ENCODE measurements around the gene PPP1R9B. TPM values are rescaled to one million over a fixed set of nuclear protein-coding genes. Genes with fewer than 3 reads are reported as not detected.

The PPP1R9B gene
- total RNA-seq, 1 donor from 2014 or later = 103 TPM

GRCh38 chr17:50176559-50177357 is 26.3 kb upstream of the PPP1R9B start:
- no peak overlapping the region for H3K4me3 ChIP-seq
- H3K9me3 ChIP-seq = no peaks in the 10 kb centered on the region
- DNase-seq (no peak), ATAC-seq (no peak)
- H3K27me3 ChIP-seq = no peaks in the 10 kb centered on the region
- H3K36me3 ChIP-seq = no peaks in the 10 kb centered on the region
- intact Hi-C loops (cut with DNase I) = no loop called here
- no peak overlapping the region for H3K27ac ChIP-seq
- peaks cover 20% of the 10 kb centered on the region for H3K4me1 ChIP-seq
- no peak for TF ChIP-seq CTCF (IDR thresholded peaks at IDR 0.05)

DNA sequence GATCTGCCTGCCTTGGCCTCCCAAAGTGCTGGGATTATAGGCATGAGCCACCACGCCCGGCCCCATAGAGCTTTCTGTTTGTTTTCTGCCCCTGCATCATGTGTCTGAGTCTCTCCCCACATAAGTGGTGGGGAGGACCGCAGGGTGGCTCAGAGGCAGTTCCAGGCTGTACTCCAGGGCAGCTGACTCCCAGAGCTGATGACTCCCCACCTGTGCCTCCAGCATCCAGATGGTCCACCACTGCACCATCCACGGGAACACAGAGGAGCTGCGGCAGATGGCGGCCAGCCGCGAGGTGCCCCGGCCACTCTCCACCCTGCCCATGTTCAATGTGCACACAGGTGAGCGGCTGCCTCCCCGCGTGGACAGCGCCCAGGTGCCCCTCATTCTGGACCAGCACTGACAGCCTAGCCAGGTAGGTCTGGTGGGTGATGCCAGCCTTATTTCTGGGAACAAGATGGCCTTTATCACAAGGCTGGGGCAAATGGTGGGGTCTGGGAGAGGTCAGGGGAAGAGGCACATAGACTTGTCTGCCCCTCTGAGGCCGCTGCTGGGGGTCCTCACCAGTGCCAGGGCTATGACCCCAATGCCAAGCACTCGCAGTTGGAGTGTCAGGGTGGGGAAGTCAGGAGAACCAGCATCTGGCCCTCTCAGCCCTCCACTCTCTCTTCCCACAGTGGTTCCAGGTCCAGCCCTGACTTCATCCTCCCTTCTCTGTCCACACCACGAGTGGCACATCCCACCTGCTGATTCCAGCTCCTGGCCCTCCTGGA is 24.7 kb upstream of the PPP1R9B start:
- Histone ChIP-seq H3K27ac (no peak overlapping the region), H3K27me3 (no peaks in the 10 kb centered on the region), H3K4me3 (no peak overlapping the region), H3K9me3 (no peaks in the 10 kb centered on the region), H3K36me3 (no peaks in the 10 kb centered on the region), H3K4me1 (peaks cover 20% of the 10 kb centered on the region)
- no peak for DNase-seq
- intact Hi-C loops (cut with DNase I) = no loop called here
- ATAC-seq = no peak
- TF ChIP-seq CTCF (IDR thresholded peaks at IDR 0.05) = no peak

- intact Hi-C loops (cut with DNase I) = no loop called here
- Histone ChIP-seq H3K4me3 (no peak overlapping the region), H3K27ac (no peak overlapping the region), H3K4me1 (peaks cover 20% of the 10 kb centered on the region), H3K9me3 (no peaks in the 10 kb centered on the region), H3K27me3 (no peaks in the 10 kb centered on the region), H3K36me3 (no peaks in the 10 kb centered on the region)
- DNase-seq (no peak), ATAC-seq (no peak)
- no peak for TF ChIP-seq CTCF (IDR thresholded peaks at IDR 0.05)
Observed at GRCh38 chr17:50174444-50174843, 24.0 kb upstream of the PPP1R9B start.

- peaks cover 14% of the 10 kb centered on the region for H3K4me1 ChIP-seq
- intact Hi-C loops (cut with DNase I) = no loop called here
- H3K27ac ChIP-seq = peak overlapping the region; percentile 24
- no peaks in the 10 kb centered on the region for H3K27me3 ChIP-seq
- no peak for DNase-seq
- ATAC-seq = no peak
- H3K36me3 ChIP-seq = no peaks in the 10 kb centered on the region
- no peaks in the 10 kb centered on the region for H3K9me3 ChIP-seq
- H3K4me3 ChIP-seq = no peak overlapping the region
- TF ChIP-seq CTCF (IDR thresholded peaks at IDR 0.05) = no peak
Observed at GRCh38 chr17:50173335-50173941, 23.0 kb upstream of the PPP1R9B start.

GRCh38 chr17:50172936-50173334 is 22.5 kb upstream of the PPP1R9B start:
- Histone ChIP-seq H3K27me3 (no peaks in the 10 kb centered on the region), H3K27ac (peak overlapping the region; percentile 24), H3K4me1 (peaks cover 9% of the 10 kb centered on the region), H3K4me3 (no peak overlapping the region), H3K9me3 (no peaks in the 10 kb centered on the region), H3K36me3 (no peaks in the 10 kb centered on the region)
- no peak for DNase-seq
- ATAC-seq = no peak
- no peak for TF ChIP-seq CTCF (IDR thresholded peaks at IDR 0.05)
- intact Hi-C loops (cut with DNase I) = no loop called here

Measured in upper lobe of right lung (tissue), 1 donor.